ENCODE results near the gene CDH4.

GRCh38 chr20:61982951-61983315 lies 730.9 kb downstream of the CDH4 start:
- TF ChIP-seq, protein P1, sequence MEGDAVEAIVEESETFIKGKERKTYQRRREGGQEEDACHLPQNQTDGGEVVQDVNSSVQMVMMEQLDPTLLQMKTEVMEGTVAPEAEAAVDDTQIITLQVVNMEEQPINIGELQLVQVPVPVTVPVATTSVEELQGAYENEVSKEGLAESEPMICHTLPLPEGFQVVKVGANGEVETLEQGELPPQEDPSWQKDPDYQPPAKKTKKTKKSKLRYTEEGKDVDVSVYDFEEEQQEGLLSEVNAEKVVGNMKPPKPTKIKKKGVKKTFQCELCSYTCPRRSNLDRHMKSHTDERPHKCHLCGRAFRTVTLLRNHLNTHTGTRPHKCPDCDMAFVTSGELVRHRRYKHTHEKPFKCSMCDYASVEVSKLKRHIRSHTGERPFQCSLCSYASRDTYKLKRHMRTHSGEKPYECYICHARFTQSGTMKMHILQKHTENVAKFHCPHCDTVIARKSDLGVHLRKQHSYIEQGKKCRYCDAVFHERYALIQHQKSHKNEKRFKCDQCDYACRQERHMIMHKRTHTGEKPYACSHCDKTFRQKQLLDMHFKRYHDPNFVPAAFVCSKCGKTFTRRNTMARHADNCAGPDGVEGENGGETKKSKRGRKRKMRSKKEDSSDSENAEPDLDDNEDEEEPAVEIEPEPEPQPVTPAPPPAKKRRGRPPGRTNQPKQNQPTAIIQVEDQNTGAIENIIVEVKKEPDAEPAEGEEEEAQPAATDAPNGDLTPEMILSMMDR (tag by site-specific recombination; IDR thresholded peaks at IDR 0.05) = no peak
- TF ChIP-seq ZBTB10 (tag by site-specific recombination; IDR thresholded peaks at IDR 0.05) (no peak), ZNF416 (tag by site-specific recombination; IDR thresholded peaks at IDR 0.05) (no peak), ZSCAN18 (tag by site-specific recombination; IDR thresholded peaks at IDR 0.05) (no peak), TCF7L2 (IDR thresholded peaks at IDR 0.05; ENCODE audit: borderline replicate concordance, low read depth, low read length) (no peak), ZNF777 (tag by site-specific recombination; IDR thresholded peaks at IDR 0.05; ENCODE audit: borderline replicate concordance) (no peak), ZSCAN5A (tag by site-specific recombination; IDR thresholded peaks at IDR 0.05) (no peak)
